Caki2 (cell line): ENCODE results near the gene ZPBP2. TPM values are rescaled to one million over a fixed set of nuclear protein-coding genes. Genes with fewer than 3 reads are reported as not detected.

Experiments used
- DNase-seq: peaks from one replicate; pipeline ENCODE4 v3.0.0-alpha.2; 2015; ENCODE audit warnings: low read depth
- in situ Hi-C: cut with HindIII; loops from 2 replicates; pipeline ENCODE4 v1.10.0; 2016; ENCODE audit warnings: low sequenced_read_pairs, low pct_unique_long_range_greater_than_20kb, mixed read lengths
- total RNA-seq: library from RNA; depleted of rRNA; stranded (reverse); fragments of >200 nt; shearing (Covaris generic); gene quantifications from 2 replicates; pipeline ENCODE4 v1.2.3, GENCODE V29; 2014; ENCODE audit warnings: low replicate concordance; rRNA removed

ZPBP2 gene
- total RNA-seq, 1 experiment from 2014 or later: not detected

- no peak for DNase-seq
- in situ Hi-C loops: no loop called here
Measured at GRCh38 chr17:39925282-39926134, 57.5 kb downstream of the ZPBP2 start.

GRCh38 chr17:39926135-39926587 is 58.2 kb downstream of the ZPBP2 start:
- no peak for DNase-seq
- in situ Hi-C loops: no loop called here

- DNase-seq: peak; percentile 26
- in situ Hi-C loops: no loop called here
Measured at GRCh38 chr17:39926588-39927100, 58.6 kb downstream of the ZPBP2 start.

Other genes with a start within 250 kb of the ZPBP2 start
- not detected in 2 replicates for gene PPP1R1B, start 241.2 kb upstream of the ZPBP2 start, total RNA-seq
- gene STARD3, start 231.1 kb upstream of the ZPBP2 start, total RNA-seq: 52.3 and 69.5 TPM in 2 replicates
- 0.91 TPM in 1 of 2 replicates, not detected in the other for gene TCAP, start 202.9 kb upstream of the ZPBP2 start, total RNA-seq
- gene PNMT, start 199.7 kb upstream of the ZPBP2 start, total RNA-seq: not detected in 2 replicates
- gene PGAP3, start 180.1 kb upstream of the ZPBP2 start, total RNA-seq: 5.4 and 13.1 TPM in 2 replicates
- 46.1 and 51.1 TPM in 2 replicates for gene ERBB2, start 168.1 kb upstream of the ZPBP2 start, total RNA-seq
- 61.8 and 63.2 TPM in 2 replicates for gene MIEN1, start 137.7 kb upstream of the ZPBP2 start, total RNA-seq
- 28.3 and 29.4 TPM in 2 replicates for gene GRB7, start 130.3 kb upstream of the ZPBP2 start, total RNA-seq
- not detected in 2 replicates for gene IKZF3, start 3.9 kb upstream of the ZPBP2 start, total RNA-seq
- gene GSDMB, start 50.4 kb downstream of the ZPBP2 start, total RNA-seq: 0.06 and 0.41 TPM in 2 replicates
- 41.3 and 70.3 TPM in 2 replicates for gene ORMDL3, start 59.4 kb downstream of the ZPBP2 start, total RNA-seq
- gene LRRC3C, start 59.5 kb downstream of the ZPBP2 start, total RNA-seq: not detected in 2 replicates
- gene GSDMA, start 94.8 kb downstream of the ZPBP2 start, total RNA-seq: not detected in 2 replicates
- 170 and 200 TPM in 2 replicates for gene PSMD3, start 112.6 kb downstream of the ZPBP2 start, total RNA-seq
- not detected in 2 replicates for gene CSF3, start 147.2 kb downstream of the ZPBP2 start, total RNA-seq
- gene MED24, start 186.2 kb downstream of the ZPBP2 start, total RNA-seq: 36.7 and 97.2 TPM in 2 replicates
- 9.1 and 16.4 TPM in 2 replicates for gene THRA, start 194.8 kb downstream of the ZPBP2 start, total RNA-seq
- gene NR1D1, start 232.4 kb downstream of the ZPBP2 start, total RNA-seq: 1.1 and 1.6 TPM in 2 replicates